GM23338 (cell line): Measurements from ENCODE around the gene ECSCR. TPM values are rescaled to one million over a fixed set of nuclear protein-coding genes. Genes with fewer than 3 reads are reported as not detected.
"Not testable (repeated sequence)": the region's sequence is repeated elsewhere in the genome, so short reads cannot be mapped to it uniquely, and the experiment has no call there.

Experiments
- ATAC-seq: fragments of 200-7000 bp; cut with Tn5 transposase; 3 replicates; pipeline ENCODE4 v1.9.1; 2020
- DNase-seq: peaks from one replicate; pipeline ENCODE4 v3.0.0-alpha.2; 2015; ENCODE audit warnings: low spot score
- H2AFZ ChIP-seq: fragments of 200-600 bp; sonication (generic); 2 replicates; pipeline ENCODE4 v1.8.0; 2016; ENCODE audit warnings: antibody characterized with exemption, mild to moderate bottlenecking, moderate library complexity
- H3F3A ChIP-seq: fragments of 200-600 bp; sonication (generic); replicated peaks from 2 replicates; pipeline ENCODE4 v1.8.0; 2017; ENCODE audit warnings: antibody characterized with exemption, mixed run types, low read depth
- H3K27ac ChIP-seq: fragments of 200-600 bp; sonication (generic); 2 replicates; pipeline ENCODE4 v1.6.1; 2016; ENCODE audit warnings: low read depth
- H3K27me3 ChIP-seq: fragments of 200-600 bp; sonication (generic); 2 replicates; pipeline ENCODE4 v1.8.0; 2016; ENCODE audit warnings: mild to moderate bottlenecking, mixed run types, moderate library complexity; ENCODE audit not compliant: insufficient read depth
- H3K36me3 ChIP-seq: fragments of 200-600 bp; sonication (generic); 2 replicates; pipeline ENCODE4 v1.8.0; 2016; ENCODE audit warnings: mild to moderate bottlenecking; ENCODE audit not compliant: insufficient read depth
- H3K4me1 ChIP-seq: fragments of 200-600 bp; sonication (generic); 2 replicates; pipeline ENCODE4 v1.8.0; 2016; ENCODE audit warnings: mild to moderate bottlenecking, moderate library complexity; ENCODE audit not compliant: insufficient read depth
- H3K4me2 ChIP-seq: fragments of 200-600 bp; sonication (generic); 2 replicates; pipeline ENCODE4 v1.7.1; 2017; ENCODE audit warnings: mixed run types
- H3K4me3 ChIP-seq: fragments of 200-600 bp; sonication (generic); 2 replicates; pipeline ENCODE4 v1.6.1; 2016; ENCODE audit warnings: mixed run types
- H3K79me2 ChIP-seq: fragments of 200-600 bp; sonication (generic); replicated peaks from 2 replicates; pipeline ENCODE4 v1.8.0; 2017; ENCODE audit warnings: mild to moderate bottlenecking; ENCODE audit not compliant: insufficient read depth
- H3K9me2 ChIP-seq: fragments of 200-600 bp; sonication (generic); 2 replicates; pipeline ENCODE4 v1.8.0; 2017; ENCODE audit not compliant: insufficient read depth
- H4K20me1 ChIP-seq: fragments of 200-600 bp; sonication (generic); replicated peaks from 2 replicates; pipeline ENCODE4 v1.8.0; 2017; ENCODE audit warnings: mild to moderate bottlenecking; ENCODE audit not compliant: insufficient read depth
- H3K27ac Mint-ChIP-seq: 2 replicates; pipeline ENCODE4 v1.8.0; 2020; ENCODE audit warnings: inconsistent platforms, mild to moderate bottlenecking, moderate library complexity, mixed read lengths
- H3K27me3 Mint-ChIP-seq: 3 replicates; pipeline ENCODE4 v1.8.0; 2022; ENCODE audit warnings: low read depth, mild to moderate bottlenecking, moderate library complexity, mixed read lengths, inconsistent platforms; ENCODE audit not compliant: insufficient read depth, poor library complexity
- H3K36me3 Mint-ChIP-seq: 3 replicates; pipeline ENCODE4 v1.8.0; 2021; ENCODE audit warnings: low read depth, mild to moderate bottlenecking, inconsistent platforms, moderate library complexity, mixed read lengths
- H3K4me1 Mint-ChIP-seq: 3 replicates; pipeline ENCODE4 v1.8.0; 2020; ENCODE audit warnings: mild to moderate bottlenecking, inconsistent platforms, mixed read lengths
- H3K4me3 Mint-ChIP-seq: 3 replicates; pipeline ENCODE4 v1.8.0; 2021; ENCODE audit warnings: moderate library complexity, mild to moderate bottlenecking, inconsistent platforms, mixed read lengths
- H3K9me3 Mint-ChIP-seq: 3 replicates; pipeline ENCODE4 v1.8.0; 2020; ENCODE audit warnings: moderate library complexity, mild to moderate bottlenecking, inconsistent platforms, mixed read lengths
- CREB1 ChIP-seq: fragments of 250-450 bp; sonication (Bioruptor Pico); IDR thresholded peaks from 2 replicates; pipeline ENCODE4 v1.5.0; 2020; ENCODE audit warnings: low read depth, mild to moderate bottlenecking, moderate library complexity
- ETS1 ChIP-seq: IDR thresholded peaks from 2 replicates; pipeline ENCODE4 v1.6.1; 2016; ENCODE audit warnings: antibody characterized with exemption
- JUNB ChIP-seq: IDR thresholded peaks from one replicate; pipeline ENCODE4 v1.6.1; 2016; ENCODE audit warnings: antibody characterized with exemption; ENCODE audit not compliant: unreplicated experiment
- POLR2AphosphoS5 ChIP-seq: IDR thresholded peaks from 2 replicates; pipeline ENCODE4 v1.6.1; 2016; ENCODE audit warnings: antibody characterized with exemption, low read depth
- ZNF114 ChIP-seq: fragments of 250-450 bp; sonication (Bioruptor Pico); IDR thresholded peaks from 2 replicates; pipeline ENCODE4 v1.5.0; 2020; ENCODE audit warnings: mild to moderate bottlenecking, moderate library complexity
- long read RNA-seq: library from polyadenylated mRNA; unstranded; transcript quantifications from one replicate; pipeline ENCODE4 v2.0.0, GENCODE V29; 2020; ENCODE audit not compliant: unreplicated experiment
- polyA plus RNA-seq: library from polyadenylated mRNA; unstranded; fragments of >200 nt; fragmentation: Nextera tagmentation; extraction: Ambion mirVana; gene quantifications from 2 replicates; pipeline ENCODE4 v1.2.1, GENCODE V29; 2016
- total RNA-seq: library from RNA; depleted of rRNA; stranded (reverse); fragments of >200 nt; shearing (Covaris generic); gene quantifications from 2 replicates; pipeline ENCODE4 v1.2.3, GENCODE V29; 2014; rRNA removed
- TF ChIP-seq, protein P1 (sequence below): fragments of 250-450 bp; sonication (Bioruptor Pico); IDR thresholded peaks from 2 replicates; pipeline ENCODE4 v1.5.0; 2020; ENCODE audit warnings: mild to moderate bottlenecking, moderate library complexity

The ECSCR gene, protein sequence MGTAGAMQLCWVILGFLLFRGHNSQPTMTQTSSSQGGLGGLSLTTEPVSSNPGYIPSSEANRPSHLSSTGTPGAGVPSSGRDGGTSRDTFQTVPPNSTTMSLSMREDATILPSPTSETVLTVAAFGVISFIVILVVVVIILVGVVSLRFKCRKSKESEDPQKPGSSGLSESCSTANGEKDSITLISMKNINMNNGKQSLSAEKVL
- 1.2 and 2.2 TPM in 2 replicates for total RNA-seq
- 2.5 and 2.6 TPM in 2 replicates for polyA plus RNA-seq
- long read RNA-seq, partial matches to known transcripts: 0 of 3 reads
- long read RNA-seq, other reads (novel, unspliced or antisense): 0 of 3 reads

DNA sequence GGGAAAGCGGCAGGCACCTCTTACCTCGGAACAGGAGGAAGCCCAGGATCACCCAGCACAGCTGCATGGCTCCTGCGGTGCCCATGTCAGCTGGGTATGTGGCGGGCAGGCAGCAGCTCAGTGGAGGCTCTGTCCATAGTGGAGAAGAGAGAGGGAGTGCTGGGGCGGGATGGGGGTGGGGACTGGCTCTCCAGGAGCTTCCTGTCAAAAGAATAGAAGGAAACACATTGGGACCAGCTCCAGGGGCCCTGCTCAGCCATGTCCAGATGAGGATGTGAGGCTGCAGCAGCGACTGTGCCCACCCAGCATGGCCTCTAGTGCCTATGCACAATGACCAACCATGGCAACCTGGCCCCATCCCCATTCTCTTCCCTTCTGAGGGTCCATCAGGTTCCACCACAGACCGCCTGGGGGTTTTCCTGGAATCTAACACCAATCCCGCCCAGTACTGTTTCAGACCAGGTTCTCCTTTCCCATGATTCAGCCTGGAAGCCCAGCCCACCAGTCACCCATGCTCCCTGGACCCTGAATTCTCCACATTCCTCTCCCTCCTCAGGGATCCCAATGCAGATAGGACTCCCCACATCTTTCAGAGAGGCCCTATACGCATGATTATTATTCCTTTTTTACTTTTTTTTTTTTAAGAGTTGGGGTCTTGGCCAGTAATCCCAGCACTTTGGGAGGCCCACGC, at the start of gene ECSCR:
TSS of gene ECSCR (minus strand) at position 158 of the 691 bp plus-strand sequence. CDS start at position 85, 73 bp downstream.
- H3K27me3 Mint-ChIP-seq: peaks cover 18% of the 10 kb centered on the region
- H3K27ac Mint-ChIP-seq: no peak within 1 kb of the TSS

DNA sequence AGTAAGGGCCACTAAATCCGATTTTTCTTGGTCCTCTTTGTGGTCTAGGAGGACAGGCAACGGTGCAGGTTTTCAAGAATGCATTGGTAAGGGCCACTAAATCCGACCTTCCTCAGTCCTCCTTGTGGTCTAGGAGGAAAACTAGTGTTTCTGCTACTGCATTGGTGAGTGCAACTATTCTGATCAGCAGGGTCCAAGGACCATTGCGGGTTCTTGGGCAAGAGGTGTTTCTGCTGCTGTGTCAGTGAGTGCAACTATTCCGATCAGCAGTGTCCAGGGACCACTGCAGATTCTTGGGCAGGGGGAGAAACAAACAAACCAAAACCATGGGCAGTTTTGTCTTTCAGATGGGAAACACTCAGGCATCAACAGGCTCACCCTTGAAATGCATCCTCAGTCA, 42.2 kb upstream of the ECSCR start:
- not testable (repeated sequence) for H3K36me3 ChIP-seq, ATAC-seq, H3K9me3 Mint-ChIP-seq, H3K36me3 Mint-ChIP-seq, H3K27ac ChIP-seq, H3K9me2 ChIP-seq, H3K27ac Mint-ChIP-seq, H3F3A ChIP-seq, H3K27me3 ChIP-seq, DNase-seq, H3K27me3 Mint-ChIP-seq, H4K20me1 ChIP-seq, H3K79me2 ChIP-seq
- H3K4me2 ChIP-seq: peak overlapping the region; percentile 74
- H3K4me1 ChIP-seq: peaks cover 23% of the 10 kb centered on the region
- Mint-ChIP-seq H3K4me1 (peaks cover 26% of the 10 kb centered on the region), H3K4me3 (peak overlapping the region; percentile 23; the same call in 1 of the 3 replicates)
- 0 out of 2 replicates have a peak overlapping the region, but pooled peaks have one; percentile 5 for H3K4me3 ChIP-seq
- H2AFZ ChIP-seq: peak overlapping the region; percentile 80

More for the DNA sequence above, at the start of gene ECSCR:
- Histone ChIP-seq H4K20me1 (no peaks in the 10 kb centered on the region), H3K36me3 (no peaks in the 10 kb centered on the region; the same call in 1 of the 2 replicates), H2AFZ (peak within 1 kb of the TSS; percentile 81), H3F3A (0 out of 2 replicates have a peak, but pooled peaks cover 11% of the 10 kb centered on the region), H3K9me2 (no peaks in the 10 kb centered on the region), H3K27me3 (no peaks in the 10 kb centered on the region), H3K4me1 (peaks cover 22% of the 10 kb centered on the region), H3K27ac (peak within 1 kb of the TSS; percentile 32; the same call in 1 of the 2 replicates), H3K79me2 (no peaks in the 10 kb centered on the region), H3K4me2 (peak within 1 kb of the TSS; percentile 49; the same call in 1 of the 2 replicates), H3K4me3 (0 out of 2 replicates have a peak within 1 kb of the TSS, but pooled peaks have one; percentile 16)
- no peaks in the 10 kb centered on the region for H3K36me3 Mint-ChIP-seq
- DNase-seq (peak; percentile 68), ATAC-seq (peak; percentile 66)
- TF ChIP-seq JUNB: no peak
- no peak for TF ChIP-seq ETS1
- TF ChIP-seq, protein P1, sequence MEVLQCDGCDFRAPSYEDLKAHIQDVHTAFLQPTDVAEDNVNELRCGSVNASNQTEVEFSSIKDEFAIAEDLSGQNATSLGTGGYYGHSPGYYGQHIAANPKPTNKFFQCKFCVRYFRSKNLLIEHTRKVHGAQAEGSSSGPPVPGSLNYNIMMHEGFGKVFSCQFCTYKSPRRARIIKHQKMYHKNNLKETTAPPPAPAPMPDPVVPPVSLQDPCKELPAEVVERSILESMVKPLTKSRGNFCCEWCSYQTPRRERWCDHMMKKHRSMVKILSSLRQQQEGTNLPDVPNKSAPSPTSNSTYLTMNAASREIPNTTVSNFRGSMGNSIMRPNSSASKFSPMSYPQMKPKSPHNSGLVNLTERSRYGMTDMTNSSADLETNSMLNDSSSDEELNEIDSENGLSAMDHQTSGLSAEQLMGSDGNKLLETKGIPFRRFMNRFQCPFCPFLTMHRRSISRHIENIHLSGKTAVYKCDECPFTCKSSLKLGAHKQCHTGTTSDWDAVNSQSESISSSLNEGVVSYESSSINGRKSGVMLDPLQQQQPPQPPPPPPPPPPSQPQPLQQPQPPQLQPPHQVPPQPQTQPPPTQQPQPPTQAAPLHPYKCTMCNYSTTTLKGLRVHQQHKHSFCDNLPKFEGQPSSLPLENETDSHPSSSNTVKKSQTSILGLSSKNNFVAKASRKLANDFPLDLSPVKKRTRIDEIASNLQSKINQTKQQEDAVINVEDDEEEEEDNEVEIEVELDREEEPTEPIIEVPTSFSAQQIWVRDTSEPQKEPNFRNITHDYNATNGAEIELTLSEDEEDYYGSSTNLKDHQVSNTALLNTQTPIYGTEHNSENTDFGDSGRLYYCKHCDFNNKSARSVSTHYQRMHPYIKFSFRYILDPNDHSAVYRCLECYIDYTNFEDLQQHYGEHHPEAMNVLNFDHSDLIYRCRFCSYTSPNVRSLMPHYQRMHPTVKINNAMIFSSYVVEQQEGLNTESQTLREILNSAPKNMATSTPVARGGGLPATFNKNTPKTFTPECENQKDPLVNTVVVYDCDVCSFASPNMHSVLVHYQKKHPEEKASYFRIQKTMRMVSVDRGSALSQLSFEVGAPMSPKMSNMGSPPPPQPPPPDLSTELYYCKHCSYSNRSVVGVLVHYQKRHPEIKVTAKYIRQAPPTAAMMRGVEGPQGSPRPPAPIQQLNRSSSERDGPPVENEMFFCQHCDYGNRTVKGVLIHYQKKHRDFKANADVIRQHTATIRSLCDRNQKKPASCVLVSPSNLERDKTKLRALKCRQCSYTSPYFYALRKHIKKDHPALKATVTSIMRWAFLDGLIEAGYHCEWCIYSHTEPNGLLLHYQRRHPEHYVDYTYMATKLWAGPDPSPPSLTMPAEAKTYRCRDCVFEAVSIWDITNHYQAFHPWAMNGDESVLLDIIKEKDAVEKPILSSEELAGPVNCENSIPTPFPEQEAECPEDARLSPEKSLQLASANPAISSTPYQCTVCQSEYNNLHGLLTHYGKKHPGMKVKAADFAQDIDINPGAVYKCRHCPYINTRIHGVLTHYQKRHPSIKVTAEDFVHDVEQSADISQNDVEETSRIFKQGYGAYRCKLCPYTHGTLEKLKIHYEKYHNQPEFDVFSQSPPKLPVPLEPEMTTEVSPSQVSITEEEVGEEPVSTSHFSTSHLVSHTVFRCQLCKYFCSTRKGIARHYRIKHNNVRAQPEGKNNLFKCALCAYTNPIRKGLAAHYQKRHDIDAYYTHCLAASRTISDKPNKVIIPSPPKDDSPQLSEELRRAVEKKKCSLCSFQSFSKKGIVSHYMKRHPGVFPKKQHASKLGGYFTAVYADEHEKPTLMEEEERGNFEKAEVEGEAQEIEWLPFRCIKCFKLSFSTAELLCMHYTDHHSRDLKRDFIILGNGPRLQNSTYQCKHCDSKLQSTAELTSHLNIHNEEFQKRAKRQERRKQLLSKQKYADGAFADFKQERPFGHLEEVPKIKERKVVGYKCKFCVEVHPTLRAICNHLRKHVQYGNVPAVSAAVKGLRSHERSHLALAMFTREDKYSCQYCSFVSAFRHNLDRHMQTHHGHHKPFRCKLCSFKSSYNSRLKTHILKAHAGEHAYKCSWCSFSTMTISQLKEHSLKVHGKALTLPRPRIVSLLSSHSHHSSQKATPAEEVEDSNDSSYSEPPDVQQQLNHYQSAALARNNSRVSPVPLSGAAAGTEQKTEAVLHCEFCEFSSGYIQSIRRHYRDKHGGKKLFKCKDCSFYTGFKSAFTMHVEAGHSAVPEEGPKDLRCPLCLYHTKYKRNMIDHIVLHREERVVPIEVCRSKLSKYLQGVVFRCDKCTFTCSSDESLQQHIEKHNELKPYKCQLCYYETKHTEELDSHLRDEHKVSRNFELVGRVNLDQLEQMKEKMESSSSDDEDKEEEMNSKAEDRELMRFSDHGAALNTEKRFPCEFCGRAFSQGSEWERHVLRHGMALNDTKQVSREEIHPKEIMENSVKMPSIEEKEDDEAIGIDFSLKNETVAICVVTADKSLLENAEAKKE (CRISPR knock-in tag): 0 out of 2 replicates have a peak, but pooled peaks have one; percentile 6
- no peak for TF ChIP-seq CREB1
- no peak for TF ChIP-seq POLR2AphosphoS5
- TF ChIP-seq ZNF114 (CRISPR knock-in tag): no peak
- H3K9me3 Mint-ChIP-seq: no peaks in the 10 kb centered on the region
- H3K4me1 Mint-ChIP-seq: peaks cover 33% of the 10 kb centered on the region
- no peak within 1 kb of the TSS; the same call in 2 of the 3 replicates for H3K4me3 Mint-ChIP-seq
